ENCODE measurements around the gene LRP6. TPM values are rescaled to one million over a fixed set of nuclear protein-coding genes. Genes with fewer than 3 reads are reported as not detected.

LRP6 gene
- total RNA-seq, 1 donor from 2014 or later: 56.2 TPM

DNA sequence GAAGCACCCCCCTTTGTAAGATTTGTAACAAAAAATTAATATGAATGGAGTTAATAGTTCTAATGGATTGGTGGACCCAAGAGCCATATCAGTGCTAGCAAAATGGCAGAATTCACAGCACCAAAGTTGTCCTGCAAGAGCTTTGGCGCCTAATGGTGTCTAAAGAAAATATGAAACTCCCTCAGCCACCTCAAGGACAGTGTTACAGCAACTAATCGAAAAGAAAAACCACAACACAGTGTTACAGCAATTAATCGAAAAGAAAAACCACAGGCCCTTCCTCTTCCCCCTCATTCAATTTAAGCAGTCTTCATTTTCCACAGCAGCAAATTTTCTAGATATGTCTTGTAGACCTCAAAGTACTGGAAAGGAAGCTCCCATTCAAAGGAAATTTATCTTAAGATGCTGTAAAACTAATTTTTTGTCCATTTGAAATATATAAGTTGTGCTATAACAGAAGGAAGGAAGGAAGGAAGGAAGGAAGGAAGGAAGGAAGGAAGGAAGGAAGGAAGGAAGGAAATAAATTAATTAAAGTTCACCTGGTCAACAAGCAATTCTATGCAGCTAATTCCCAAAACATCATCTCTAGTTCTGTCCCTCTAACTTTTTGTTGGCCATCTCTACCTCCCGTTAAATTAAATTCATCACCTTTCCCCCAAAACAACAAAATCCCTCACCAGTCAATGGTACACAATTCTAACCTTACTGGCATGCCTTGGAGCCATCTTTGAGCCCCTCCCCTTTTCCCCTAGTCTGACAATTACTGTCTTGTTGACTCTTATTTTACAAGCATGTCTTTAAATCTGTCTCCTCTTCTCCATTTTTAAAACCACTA is 17.4 kb downstream of the LRP6 start:
- peaks cover under 1% of the 10 kb centered on the region for H3K9me3 Mint-ChIP-seq
- peaks cover 39% of the 10 kb centered on the region for H3K4me1 Mint-ChIP-seq
- DNase-seq (ENCODE audit: low read depth, low spot score): no peak
- TF ChIP-seq, protein P1, sequence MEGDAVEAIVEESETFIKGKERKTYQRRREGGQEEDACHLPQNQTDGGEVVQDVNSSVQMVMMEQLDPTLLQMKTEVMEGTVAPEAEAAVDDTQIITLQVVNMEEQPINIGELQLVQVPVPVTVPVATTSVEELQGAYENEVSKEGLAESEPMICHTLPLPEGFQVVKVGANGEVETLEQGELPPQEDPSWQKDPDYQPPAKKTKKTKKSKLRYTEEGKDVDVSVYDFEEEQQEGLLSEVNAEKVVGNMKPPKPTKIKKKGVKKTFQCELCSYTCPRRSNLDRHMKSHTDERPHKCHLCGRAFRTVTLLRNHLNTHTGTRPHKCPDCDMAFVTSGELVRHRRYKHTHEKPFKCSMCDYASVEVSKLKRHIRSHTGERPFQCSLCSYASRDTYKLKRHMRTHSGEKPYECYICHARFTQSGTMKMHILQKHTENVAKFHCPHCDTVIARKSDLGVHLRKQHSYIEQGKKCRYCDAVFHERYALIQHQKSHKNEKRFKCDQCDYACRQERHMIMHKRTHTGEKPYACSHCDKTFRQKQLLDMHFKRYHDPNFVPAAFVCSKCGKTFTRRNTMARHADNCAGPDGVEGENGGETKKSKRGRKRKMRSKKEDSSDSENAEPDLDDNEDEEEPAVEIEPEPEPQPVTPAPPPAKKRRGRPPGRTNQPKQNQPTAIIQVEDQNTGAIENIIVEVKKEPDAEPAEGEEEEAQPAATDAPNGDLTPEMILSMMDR (conservative IDR thresholded peaks at IDR 0.05): no peak
- peaks cover 10% of the 10 kb centered on the region for H3K36me3 Mint-ChIP-seq (ENCODE audit: low read depth)
- peak overlapping the region; percentile 1 for H3K27ac Mint-ChIP-seq (ENCODE audit: unreplicated experiment)
- H3K27me3 Mint-ChIP-seq (ENCODE audit: low read depth): no peaks in the 10 kb centered on the region
- H3K4me3 Mint-ChIP-seq: no peak overlapping the region

DNA sequence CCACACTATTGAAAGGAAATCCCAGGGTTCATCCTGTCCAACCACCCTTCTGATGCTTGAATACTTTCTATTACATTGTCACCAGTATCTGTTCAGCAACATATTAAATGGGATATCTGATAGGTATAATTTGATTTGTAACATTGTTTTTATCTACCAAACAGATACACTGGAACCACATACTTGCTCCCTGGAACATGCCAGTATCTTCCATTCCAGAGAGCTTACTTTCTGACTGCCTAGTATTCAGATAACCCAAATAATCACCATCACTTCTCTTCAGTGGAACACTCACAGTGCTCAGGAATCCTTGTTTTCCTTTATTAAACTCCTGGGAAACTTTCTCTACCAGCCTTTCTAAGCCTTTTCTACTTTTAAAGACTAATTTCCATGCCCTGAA is 19.3 kb downstream of the LRP6 start:
- H3K4me1 Mint-ChIP-seq: peaks cover 45% of the 10 kb centered on the region
- H3K27ac Mint-ChIP-seq (ENCODE audit: unreplicated experiment): no peak overlapping the region
- no peaks in the 10 kb centered on the region for H3K27me3 Mint-ChIP-seq (ENCODE audit: low read depth)
- no peak for DNase-seq (ENCODE audit: low read depth, low spot score)
- peaks cover 5% of the 10 kb centered on the region for H3K9me3 Mint-ChIP-seq
- no peak overlapping the region for H3K4me3 Mint-ChIP-seq
- peaks cover 15% of the 10 kb centered on the region for H3K36me3 Mint-ChIP-seq (ENCODE audit: low read depth)
- TF ChIP-seq, protein P1 (conservative IDR thresholded peaks at IDR 0.05): no peak

DNA sequence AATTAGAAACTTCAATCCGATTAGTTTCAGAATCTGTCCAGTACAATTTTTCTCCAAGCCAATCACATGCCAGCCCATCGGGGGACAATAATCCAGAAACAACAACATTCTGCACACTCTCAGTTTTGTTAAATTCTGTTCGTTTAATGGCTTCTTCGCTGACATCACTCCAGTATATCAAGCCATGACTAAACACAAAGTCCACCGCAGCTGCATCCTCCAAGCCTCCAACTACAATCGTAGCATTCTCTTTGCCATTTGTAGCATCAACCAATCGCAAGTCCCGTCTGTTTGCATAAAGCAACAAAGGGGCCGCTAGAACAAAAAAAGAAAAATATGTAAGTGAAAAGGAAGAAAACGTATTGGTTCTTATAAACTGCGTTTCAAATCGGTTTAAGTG is 22.5 kb downstream of the LRP6 start:
- H3K27ac Mint-ChIP-seq (ENCODE audit: unreplicated experiment): peak overlapping the region; percentile 94
- H3K9me3 Mint-ChIP-seq: peaks cover 5% of the 10 kb centered on the region
- peaks cover 8% of the 10 kb centered on the region for H3K36me3 Mint-ChIP-seq (ENCODE audit: low read depth)

DNA sequence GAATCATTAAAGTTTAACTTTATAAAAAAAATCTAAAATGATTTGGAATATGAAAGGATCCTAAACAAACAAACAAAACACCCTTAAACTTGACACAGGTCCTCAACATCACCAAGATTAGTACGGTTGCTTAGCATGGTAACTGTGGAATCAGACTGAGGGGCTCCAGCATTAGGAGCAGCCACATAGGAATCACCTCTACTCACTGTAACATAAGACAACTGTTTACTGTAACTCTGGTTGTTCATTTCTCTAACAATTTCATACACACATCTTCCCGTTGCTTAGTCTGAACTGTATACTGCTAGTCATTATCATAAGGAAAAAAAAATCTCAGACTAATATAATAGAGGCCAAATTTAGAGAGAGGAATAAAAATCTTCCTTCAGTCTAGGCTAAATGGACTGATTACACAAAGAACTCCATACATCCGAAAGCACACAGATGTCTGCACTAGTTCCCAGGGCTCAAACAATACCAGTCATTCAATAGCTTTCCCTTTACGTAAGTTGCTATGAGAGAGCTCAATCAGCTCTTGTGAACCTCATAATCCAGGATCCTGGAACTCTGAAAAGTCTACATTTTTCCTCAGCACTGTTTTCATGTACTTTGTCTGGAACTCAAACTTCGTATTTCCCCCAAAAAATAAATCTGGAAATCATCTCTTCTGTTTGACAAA is 26.0 kb downstream of the LRP6 start:
- TF ChIP-seq, protein P1 (conservative IDR thresholded peaks at IDR 0.05): no peak
- Mint-ChIP-seq H3K36me3 (ENCODE audit: low read depth) (peaks cover 10% of the 10 kb centered on the region), H3K4me3 (peak overlapping the region; percentile 64), H3K27me3 (ENCODE audit: low read depth) (no peaks in the 10 kb centered on the region), H3K4me1 (peaks cover 65% of the 10 kb centered on the region), H3K9me3 (peaks cover 7% of the 10 kb centered on the region), H3K27ac (ENCODE audit: unreplicated experiment) (peak overlapping the region; percentile 94)
- no peak for DNase-seq (ENCODE audit: low read depth, low spot score)

More for the DNA sequence above, 22.5 kb downstream of the LRP6 start:
- no peak for DNase-seq (ENCODE audit: low read depth, low spot score)
- Mint-ChIP-seq H3K27me3 (ENCODE audit: low read depth) (no peaks in the 10 kb centered on the region), H3K4me3 (peak overlapping the region; percentile 60), H3K4me1 (peaks cover 61% of the 10 kb centered on the region)
- TF ChIP-seq, protein P1 (conservative IDR thresholded peaks at IDR 0.05): no peak

DNA sequence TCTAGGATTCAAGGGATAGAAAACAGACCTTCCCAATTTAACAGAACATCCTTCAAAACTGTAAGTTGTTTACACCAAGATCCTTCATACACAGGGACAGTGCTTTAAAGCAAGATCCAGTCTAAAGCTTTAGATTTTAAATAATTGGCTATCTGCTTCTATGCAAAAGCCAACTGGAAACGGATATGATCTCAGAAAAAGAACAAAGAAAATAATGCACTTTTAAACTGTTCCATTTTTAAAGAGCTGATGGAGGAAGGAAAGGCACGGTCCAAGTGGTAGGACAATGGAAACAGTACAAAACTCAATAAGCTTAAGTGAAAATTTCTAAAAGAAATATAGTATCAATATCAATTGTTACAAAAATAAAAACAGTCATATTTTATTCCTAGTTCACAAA is 27.7 kb downstream of the LRP6 start:
- H3K4me3 Mint-ChIP-seq: peak overlapping the region; percentile 13

More for the DNA sequence above, 27.7 kb downstream of the LRP6 start:
- H3K27me3 Mint-ChIP-seq (ENCODE audit: low read depth): no peaks in the 10 kb centered on the region
- H3K4me1 Mint-ChIP-seq: peaks cover 55% of the 10 kb centered on the region
- H3K27ac Mint-ChIP-seq (ENCODE audit: unreplicated experiment): peak overlapping the region; percentile 51
- peaks cover 4% of the 10 kb centered on the region for H3K9me3 Mint-ChIP-seq
- TF ChIP-seq, protein P1 (conservative IDR thresholded peaks at IDR 0.05): no peak
- no peak for DNase-seq (ENCODE audit: low read depth, low spot score)
- H3K36me3 Mint-ChIP-seq (ENCODE audit: low read depth): peaks cover 7% of the 10 kb centered on the region
